GM21717 (cell line): ENCODE data around the gene IBA57.
"Not testable (repeated sequence)": the region's sequence is repeated elsewhere in the genome, so short reads cannot be mapped to it uniquely, and the experiment has no call there.

Experiments used
- ATAC-seq: cut with Tn5 transposase; IDR thresholded peaks from one replicate; pipeline ENCODE4 v1.9.1; 2021; ENCODE audit warnings: mild to moderate bottlenecking, moderate library complexity; ENCODE audit not compliant: unreplicated experiment

IBA57 gene

DNA sequence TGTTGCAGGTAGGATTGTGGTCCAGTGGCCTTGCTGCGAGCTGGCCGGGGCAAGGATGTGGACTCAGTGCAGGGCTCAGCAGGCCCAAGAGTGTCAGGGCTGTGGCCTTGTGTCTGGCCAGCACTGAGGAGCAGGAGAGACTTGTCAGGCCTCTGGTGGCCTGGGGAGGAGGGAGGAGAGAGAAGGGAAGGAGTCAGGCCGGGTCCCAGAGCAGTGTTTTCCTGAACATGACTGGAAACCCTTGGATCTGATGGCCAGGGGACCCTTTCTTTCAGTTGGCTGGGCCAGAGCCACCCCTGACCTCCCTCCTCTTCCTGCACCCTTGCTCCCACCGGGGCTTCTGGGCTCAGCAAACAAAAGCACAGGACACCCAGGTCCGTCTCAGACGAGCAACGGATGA is 5.1 kb downstream of the IBA57 start:
- ATAC-seq, result no peak

DNA sequence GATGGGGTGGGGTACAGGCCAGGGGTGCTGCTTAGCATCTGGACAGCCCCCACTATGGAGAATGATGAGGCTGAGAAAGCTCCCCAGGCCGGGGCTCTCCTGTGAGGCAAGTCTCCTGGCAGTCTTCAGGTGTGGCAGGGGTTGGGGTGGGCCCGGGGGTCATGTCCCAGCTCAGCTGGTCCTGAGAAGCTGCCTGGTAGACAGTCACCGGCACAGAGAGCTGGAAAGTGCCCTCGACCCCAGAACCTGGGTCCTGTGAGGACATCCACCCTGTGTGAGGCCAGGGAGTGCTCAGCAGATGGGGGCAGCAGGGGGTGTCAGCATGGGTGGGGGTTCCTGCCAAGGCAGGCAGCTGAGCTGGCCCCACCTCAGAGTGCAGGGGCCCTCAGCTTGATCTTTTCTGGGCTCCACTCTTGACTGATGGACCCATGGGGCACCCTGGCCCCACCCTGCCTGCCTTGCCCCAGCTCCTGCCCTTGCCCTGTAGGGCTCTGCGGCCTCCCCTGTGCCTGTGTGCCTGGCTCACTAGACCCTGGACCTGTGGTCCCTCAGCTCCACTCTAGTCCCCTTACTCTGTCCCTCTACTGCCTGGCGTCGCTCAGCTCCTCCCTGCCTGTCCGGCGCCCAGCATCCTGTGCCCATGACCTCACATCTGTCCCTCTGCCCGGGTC is 5.8 kb downstream of the IBA57 start:
- no peak for ATAC-seq

DNA sequence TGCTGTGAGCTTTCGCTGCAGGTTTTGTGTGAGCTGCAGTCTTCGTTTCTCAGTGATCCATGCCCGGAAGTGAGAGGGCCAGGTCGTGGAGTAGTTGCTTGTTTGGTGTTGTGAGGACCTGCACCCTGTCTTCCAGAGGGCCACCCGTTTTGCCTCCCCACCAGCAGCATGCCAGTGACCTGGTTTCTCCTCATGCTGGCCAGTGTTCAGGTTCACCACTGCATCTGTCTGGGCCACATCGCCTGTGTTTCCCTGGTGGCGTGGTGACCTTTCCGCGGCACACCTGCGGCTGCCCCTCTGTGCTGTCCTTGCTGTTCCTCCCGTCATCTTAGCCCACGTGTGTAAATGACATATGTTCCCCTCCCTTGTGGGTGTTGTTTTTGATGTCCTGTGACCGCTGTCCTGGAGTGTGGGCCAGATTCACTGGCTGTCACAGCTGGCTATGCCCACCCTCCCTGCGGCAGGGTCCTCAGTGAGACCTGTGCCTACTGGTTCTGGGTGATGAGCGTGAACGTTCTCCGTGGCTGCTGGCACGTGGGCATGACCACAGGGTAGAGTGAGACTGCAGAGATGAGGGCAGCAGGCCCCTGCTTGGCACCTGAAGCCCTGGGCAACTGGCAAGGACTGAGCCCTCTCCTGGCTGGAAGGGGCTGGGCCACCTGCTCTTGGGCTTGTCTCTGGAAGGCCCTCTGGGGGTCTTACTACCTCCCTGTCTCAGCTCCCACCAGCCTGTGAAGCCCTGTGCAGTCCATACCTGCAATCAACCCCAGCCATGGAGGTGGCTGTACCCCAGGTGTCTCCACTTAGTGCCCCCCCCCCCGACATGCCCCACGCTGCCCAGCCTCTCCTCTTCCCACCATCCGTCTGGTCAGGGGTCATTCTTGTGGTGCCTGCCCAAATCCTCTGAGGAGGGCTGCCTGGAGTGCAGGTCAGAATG is 7.3 kb downstream of the IBA57 start:
- no peak for ATAC-seq

DNA sequence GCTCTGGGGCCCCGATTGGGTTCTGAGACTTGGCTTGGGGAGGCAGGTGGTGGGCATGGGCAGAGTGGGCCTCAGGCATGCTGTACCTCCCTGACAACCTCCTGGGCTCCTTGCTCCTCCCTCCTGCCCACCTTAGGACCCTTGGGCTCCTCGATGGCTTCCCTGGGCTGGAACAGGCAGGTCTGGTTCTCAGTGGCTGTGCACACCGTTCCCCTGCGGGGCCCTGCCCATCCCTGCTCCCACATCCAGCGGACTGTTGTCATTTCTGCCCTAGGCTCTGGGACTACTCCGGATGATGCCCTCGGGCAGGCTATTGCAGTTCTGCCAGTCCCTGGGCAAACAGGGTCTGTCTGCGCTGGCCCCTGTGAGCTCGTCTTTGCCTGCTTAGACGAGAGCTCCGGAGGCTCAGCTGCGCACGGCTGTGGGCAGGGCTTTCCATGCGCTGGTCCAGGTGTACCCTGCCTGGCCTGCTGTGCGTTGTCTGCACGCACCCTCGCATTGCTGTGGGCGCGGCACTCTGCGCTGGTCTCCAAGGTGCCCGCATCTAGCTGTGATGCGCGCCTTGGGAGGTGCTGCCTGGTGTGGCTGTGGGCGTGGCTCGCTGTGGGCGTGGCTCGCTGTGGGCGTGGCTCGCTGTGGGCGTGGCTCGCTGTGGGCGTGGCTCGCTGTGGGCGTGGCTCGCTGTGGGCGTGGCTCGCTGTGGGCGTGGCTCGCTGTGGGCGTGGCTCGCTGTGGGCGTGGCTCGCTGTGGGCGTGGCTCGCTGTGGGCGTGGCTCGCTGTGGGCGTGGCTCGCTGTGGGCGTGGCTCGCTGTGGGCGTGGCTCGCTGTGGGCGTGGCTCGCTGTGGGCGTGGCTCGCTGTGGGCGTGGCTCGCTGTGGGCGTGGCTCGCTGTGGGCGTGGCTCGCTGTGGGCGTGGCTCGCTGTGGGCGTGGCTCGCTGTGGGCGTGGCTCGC is 8.2 kb downstream of the IBA57 start:
- not testable (repeated sequence) for ATAC-seq

DNA sequence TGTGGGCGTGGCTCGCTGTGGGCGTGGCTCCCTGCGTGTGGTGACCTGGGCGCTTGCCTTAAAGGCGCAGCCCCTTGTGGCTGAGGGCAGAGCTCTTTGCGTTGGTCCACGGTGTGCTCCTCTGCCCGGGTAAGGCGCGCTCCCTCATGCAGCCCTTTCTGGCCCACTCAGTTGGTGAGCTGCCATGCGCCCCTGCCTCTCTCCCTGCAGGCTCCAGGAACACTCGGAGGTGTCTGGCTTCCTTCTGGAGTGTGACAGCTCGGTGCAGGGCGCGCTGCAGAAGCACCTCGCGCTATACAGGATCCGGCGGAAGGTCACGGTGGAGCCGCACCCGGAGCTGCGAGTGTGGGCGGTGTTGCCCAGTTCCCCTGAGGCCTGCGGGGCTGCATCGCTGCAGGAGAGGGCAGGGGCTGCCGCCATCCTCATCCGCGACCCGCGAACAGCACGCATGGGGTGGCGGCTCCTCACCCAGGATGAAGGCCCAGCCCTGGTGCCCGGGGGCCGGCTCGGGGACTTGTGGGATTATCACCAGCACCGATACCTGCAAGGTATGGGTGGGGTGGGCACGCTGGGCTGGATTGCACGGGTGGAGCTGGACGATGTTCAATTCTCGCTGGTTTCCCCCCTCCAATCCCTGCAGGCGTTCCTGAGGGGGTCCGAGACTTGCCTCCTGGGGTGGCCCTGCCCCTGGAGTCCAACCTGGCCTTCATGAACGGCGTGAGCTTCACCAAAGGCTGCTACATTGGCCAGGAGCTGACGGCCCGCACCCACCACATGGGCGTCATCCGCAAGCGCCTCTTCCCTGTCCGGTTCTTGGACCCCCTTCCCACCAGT is 9.1 kb downstream of the IBA57 start:
- no peak for ATAC-seq

DNA sequence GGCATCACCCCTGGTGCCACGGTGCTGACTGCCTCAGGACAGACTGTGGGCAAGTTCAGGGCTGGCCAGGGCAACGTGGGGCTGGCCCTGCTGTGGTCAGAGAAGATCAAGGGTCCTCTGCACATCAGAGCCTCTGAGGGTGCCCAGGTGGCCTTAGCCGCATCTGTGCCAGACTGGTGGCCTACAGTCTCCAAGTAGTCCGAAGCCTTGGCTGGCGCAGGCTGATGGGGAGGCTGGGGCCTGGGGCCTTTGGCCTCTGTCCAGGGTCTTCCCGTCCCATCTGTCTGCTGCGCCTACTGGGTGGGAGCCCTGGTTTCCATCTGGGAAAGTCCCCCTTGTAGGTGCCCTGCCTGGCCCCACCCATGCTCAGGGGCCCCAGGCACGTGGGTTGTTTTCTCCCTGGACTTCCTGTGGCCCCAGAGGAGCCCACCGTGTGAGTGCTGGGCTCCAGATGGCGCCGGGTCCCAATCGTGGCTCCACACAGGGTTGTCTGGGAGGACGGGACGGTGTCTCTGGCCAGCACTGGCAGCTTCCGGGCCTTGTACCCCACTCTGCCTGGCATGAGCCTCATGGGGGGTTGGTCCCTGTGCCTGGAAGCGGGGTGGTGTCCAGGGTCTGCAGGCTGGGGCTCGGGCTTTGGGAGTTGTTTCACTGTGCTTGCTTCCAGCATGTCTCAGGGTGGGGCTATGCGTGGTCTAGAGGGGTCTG is 9.9 kb downstream of the IBA57 start:
- no peak for ATAC-seq

DNA sequence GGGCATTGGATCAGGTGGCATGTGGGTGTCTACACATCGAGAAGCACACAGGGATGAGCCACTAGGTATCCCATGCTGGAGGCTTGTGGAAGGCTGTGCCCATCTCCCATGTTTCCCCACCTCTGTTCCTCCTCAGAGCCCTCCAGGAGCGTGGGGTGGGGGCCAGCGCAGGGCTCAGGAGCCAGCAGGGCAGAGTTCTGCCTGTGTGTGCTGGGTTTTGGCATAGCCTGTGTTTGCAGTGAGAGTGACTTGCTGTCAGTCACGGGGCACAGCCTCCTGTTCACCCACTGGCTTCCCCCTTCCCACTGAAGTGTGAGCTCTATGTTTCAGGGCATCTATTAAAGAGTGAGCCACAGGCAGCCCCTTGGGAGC is 10.4 kb downstream of the IBA57 start:
- no peak for ATAC-seq

DNA sequence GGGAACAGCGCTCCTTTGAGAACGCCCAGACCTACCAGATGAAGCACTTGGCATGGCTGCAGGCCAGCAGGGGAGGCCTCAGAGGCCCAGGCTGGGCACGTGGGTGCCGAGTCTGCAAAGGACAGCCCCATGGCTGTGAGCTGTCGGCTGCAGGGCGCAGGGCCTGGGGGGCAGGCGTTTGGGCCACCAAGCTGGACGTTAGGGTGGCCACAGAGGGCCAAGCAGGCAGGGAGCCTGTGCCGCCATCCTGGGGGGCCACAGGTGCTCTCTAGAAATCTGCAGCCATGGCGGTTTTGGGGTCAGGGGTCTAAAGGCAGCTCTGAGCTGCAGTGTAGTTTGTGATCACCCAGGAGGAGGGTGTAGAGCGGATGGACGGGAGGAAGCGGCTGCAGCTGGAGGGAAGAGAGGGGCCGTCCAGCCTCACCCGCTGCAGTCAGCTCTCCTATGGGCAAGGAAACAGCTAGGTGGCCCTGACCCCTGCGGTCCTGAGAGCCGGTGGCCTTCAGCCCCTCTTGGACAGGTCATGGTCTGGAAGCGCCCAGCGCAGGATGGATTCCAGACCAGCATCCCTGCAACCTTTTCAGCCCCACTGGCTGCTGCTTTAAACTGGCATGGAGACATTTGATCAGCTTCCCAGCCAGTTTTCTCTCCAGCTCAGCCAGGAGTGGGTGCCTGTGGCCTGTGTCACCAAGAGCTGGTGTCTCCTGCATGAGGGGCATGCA is 11.0 kb downstream of the IBA57 start:
- ATAC-seq, result no peak

DNA sequence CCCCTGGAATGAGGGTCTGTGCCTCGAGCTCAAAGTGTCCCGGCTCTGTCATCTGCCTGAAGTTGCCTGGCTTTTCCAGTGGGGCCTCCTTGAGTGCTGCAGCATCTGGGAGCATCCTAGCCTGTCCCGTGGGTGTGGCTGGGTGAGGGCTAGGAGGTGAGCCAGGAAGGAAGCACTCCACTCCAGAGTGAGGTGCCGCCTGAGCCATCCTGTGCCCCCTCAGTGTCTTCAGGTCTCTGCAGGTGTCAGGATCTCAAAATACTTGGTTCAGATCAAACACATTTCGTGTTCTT is 11.5 kb downstream of the IBA57 start:
- ATAC-seq, result no peak

DNA sequence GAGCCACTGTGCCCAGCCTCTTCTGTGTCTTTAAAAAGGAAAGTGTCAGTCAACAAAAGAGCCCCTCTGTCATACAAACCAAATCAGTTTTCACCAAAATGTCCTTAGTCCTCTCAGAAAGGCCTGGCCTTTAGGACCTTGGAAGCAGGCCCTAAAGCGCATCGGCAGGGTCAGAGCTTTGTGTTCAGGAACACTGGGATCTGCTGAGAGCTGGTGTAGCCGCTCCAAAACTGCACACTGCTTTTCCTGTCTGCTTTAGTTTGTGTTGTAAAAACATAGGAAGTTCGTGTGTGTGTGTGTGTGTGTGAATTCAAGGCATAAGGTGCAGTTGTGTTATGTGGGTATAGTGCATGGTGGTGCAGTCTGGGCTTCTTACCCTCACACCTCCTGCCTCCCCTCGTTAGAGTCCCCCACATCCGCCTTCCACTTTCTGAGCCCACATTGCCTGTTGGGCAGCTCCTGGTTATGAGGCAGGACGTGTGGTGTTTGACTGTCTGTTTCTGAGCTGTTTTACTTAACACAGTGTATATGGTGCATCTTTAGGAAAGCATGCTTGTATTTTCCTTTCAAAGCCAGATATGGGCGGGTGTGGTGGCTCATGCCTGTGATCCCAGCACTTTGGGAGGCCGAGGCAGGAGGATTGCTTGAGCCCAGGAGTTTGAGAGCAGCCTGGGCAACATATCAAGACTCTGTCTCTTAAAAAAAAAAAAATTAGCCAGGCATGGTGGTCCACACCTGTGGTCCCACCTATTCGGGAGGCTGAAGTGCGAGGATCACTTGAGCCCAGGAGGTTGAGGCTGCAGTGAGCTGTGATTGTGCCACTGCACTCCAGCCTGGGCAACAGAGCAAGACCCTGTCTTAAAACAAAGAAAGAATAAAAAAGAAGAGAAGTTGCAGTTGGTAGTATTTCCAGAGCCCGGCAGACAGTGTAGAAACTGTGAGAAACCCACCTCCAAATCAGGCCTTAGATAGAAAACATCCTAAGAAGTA is 12.4 kb downstream of the IBA57 start:
- no peak for ATAC-seq

DNA sequence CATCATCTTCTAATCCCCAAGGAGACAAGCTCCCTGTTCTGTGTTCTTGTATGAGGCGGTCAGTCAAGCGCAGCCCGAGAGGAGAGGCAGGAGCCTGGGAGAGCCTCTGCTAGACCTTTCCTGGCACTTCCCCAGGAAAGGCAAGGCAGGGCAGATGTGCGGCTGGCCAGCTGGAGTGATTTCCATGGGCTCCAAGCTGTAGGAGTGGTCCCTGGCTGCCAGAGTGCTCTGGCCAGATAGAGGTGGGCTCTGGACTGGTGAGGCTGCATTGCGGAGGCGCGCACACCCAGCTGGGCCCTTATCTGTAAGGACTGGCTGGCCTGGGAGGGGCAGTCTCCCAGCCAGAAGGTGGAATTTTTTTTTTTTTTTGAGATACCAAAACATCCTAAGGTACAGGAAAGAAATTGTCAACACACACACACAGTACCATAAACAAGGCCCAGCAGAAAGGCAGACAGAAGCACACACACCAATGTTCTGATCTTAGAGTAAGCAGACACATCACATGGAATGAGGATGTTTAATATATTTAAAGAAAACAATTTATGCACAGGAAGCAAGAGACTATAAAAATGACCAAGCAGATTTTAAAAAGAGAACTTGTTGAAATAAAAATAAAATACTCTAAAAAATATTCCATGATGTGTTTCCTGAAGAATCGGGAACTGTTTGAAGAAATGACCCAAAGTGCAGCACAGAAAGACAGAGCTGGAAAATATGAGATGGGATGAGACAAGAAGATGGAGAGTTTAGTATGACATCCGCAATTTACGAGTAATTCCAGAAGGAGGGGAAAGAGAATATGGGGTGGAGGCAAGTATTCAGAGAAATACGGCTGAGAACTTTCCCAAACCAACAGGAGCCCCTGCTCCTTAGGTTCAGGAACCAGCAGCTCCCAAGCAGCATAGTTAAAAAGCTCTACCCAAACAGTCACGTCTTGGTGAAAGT is 13.4 kb downstream of the IBA57 start:
- ATAC-seq, result no peak

DNA sequence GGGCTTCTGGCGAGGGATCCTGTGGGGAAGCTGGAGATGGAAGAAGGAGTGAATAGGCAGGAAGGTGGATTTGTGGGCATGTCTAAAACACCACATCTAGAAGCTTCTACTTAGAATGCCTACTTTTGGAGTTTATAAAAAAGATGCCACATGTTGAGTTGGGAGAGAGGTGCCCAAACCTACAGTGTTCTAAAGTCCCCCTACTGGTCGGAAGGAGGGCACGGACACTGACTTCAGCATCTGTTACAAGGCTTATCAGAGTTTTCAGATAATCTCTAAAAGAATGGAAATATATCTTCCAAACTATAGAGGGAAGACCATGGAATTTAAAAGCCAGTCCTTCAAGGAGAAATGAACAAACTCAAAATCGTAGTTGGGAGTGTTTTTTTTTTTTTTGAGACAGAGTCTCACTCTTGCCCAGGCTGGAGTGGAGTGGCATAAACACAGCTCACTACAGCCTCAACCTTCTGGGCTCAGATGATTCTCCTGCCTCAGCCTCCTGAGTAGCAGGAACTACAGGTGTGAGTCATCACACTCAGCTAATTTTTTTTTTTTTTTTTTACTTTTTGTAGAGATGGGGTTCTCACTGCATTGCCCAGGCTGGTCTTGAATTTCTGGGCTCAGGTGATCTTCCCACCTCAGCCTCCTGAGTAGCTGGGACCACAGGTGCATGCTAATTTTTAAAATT is 14.8 kb downstream of the IBA57 start:
- ATAC-seq, result no peak

DNA sequence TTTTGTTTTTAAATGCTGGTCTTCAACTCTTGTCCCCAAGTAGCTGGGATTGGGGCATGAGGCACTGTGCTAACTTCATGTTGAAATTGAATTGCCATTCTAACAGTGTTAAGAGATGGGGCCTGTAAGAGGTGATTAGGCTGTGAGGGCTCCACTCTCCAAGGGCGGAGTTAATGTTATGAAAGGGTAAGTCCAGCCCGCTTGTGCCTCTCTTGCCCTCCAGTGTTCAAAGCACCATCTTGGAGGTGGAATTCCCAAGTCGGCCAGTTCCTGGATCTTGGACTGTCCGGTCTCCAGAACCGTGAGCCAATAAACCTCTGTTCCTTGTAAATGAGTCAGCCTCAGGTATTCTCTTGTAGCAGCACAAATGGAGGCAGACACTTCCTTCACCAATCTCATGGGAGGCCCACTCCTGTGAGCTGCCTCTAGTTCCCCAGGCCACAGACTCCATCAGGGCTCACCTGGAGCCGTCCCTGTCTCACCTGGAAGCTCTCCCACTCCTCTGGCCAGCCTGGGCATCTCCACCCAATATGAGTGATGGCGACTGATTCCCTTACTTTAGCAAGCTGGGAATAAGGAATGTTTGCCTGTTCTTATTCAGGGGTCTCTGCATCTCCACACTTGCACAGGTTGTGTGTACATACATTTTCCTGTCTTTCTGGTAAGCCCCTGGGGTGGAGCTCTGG is 15.5 kb downstream of the IBA57 start:
- no peak for ATAC-seq

DNA sequence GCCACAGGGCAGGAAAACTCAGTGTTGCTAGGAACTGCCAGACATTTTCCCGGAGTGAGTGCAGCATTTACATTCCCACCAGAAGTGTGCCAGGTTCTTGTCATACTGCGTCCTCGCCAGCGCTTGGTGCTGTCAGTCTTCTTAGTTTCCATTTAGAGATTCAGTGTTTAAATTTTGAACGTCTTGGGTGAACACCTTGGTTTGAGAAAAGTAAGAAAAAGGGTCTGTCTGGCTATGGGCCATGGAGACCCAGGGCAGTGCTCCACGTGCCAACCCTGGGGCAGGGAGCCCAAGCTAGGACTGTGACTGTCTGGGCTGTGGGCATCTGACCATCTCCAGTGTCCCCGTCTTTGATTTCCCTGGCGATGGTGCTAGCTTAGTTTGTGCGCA is 16.0 kb downstream of the IBA57 start:
- ATAC-seq, result no peak

DNA sequence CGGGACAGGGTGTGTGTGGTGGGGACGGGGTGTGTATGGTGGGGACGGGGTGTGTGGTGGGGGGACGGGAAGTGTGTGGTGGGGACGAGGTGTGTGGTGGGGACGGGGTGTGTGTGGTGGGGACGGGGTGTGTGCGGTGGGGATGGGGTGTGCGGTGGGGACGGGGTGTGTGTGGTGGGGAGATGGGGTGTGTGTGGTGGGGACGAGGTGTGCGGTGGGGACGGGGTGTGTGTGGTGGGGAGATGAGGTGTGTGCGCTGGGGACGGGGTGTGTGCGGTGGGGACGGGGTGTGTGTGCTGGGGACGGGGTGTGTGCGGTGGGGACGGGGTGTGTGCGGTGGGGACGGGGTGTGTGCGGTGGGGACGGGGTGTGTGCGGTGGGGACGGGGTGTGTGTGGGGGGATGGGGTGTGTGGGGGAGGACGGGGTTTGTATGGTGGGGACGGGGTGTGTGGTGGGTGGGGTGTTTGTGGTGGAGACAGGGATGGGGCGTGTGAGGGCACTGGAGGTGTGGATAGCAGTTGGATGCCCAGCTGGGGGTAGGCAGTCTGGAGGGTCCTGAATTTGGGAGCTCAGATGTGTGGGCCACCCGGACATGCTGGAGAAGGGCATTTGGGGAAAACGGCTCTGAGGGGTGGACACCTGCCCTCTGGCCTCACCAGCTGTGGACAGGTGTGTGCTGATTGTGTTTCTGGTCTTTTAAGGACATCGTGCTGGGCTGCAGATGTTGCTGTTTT is 16.9 kb downstream of the IBA57 start:
- no peak for ATAC-seq
